Inferior parietal cortex (tissue), 1 donor: Measurements from ENCODE around the gene ZCWPW2.

Source experiments
- DNase-seq: peaks from one replicate; pipeline ENCODE4 v3.0.0-alpha.2; 2016; ENCODE audit errors: extremely low spot score

ZCWPW2 gene

GRCh38 chr3:28348629-28349468 is at the start of gene ZCWPW2, which contains the start of gene AZI2:
Gene ZCWPW2, plus strand, starts transcription at chr3:28348721. Its CDS starts 64,348 bp downstream, at chr3:28413069.
Gene AZI2, minus strand, starts transcription at chr3:28348824. Its CDS starts 8,207 bp downstream, at chr3:28340617.
- peak; percentile 91 for DNase-seq

GRCh38 chr3:28299705-28300104 is 48.8 kb upstream of the ZCWPW2 start:
- DNase-seq: no peak

- no peak for DNase-seq
These were observed 48.1 kb upstream of the ZCWPW2 start for GRCh38 chr3:28300345-28300962.

GRCh38 chr3:28301688-28302087 is 46.8 kb upstream of the ZCWPW2 start:
- no peak for DNase-seq

- no peak for DNase-seq
These were observed 40.3 kb upstream of the ZCWPW2 start for GRCh38 chr3:28308196-28308595.

- no peak for DNase-seq
These were observed 32.8 kb upstream of the ZCWPW2 start for GRCh38 chr3:28315711-28316110.

- no peak for DNase-seq
These were observed 32.3 kb upstream of the ZCWPW2 start for GRCh38 chr3:28316226-28316625.

GRCh38 chr3:28317438-28318022 is 31.0 kb upstream of the ZCWPW2 start:
- no peak for DNase-seq

GRCh38 chr3:28320981-28321380 is 27.5 kb upstream of the ZCWPW2 start:
- DNase-seq: no peak

GRCh38 chr3:28322464-28322863 is 26.1 kb upstream of the ZCWPW2 start:
- DNase-seq: no peak

GRCh38 chr3:28326458-28326926 is 22.0 kb upstream of the ZCWPW2 start:
- no peak for DNase-seq

- peak; percentile 78 for DNase-seq
These were observed 20.1 kb upstream of the ZCWPW2 start for GRCh38 chr3:28328188-28329151.

- no peak for DNase-seq
These were observed 14.0 kb upstream of the ZCWPW2 start for GRCh38 chr3:28334552-28334951.

GRCh38 chr3:28335246-28335645 is 13.3 kb upstream of the ZCWPW2 start:
- DNase-seq: no peak

- DNase-seq: no peak
These were observed 11.3 kb upstream of the ZCWPW2 start for GRCh38 chr3:28337230-28337629.

- peak; percentile 3 for DNase-seq
These were observed 5.4 kb upstream of the ZCWPW2 start for GRCh38 chr3:28343144-28343543.

GRCh38 chr3:28345690-28346089 is 2.8 kb upstream of the ZCWPW2 start:
- DNase-seq: no peak

GRCh38 chr3:28347374-28348264 is 902 bp upstream of the ZCWPW2 start:
- peak; percentile 39 for DNase-seq

GRCh38 chr3:28348265-28348628 is 274 bp upstream of the ZCWPW2 start:
- no peak for DNase-seq

- no peak for DNase-seq
These were observed 1.0 kb downstream of the ZCWPW2 start for GRCh38 chr3:28349469-28350000.
